Parathyroid adenoma (tissue), 2 donors: ENCODE results near the gene UFSP1.
A peak's percentile ranks its signal among the peaks of the same experiment; 100 is the strongest.

Experiments
- H2AFZ ChIP-seq: fragments of 300-600 bp; sonication (generic); one replicate; pipeline ENCODE4 v1.7.0; 2017; ENCODE audit warnings: antibody characterized with exemption, mild to moderate bottlenecking
- H3K27ac ChIP-seq: fragments of 300-600 bp; sonication (generic); one replicate; pipeline ENCODE4 v1.7.0; 2017
- H3K27me3 ChIP-seq: fragments of 300-600 bp; sonication (generic); one replicate; pipeline ENCODE4 v1.7.0; 2017; ENCODE audit warnings: low read length; ENCODE audit not compliant: control insufficient read depth, insufficient read depth
- H3K36me3 ChIP-seq: fragments of 300-600 bp; sonication (generic); one replicate; pipeline ENCODE4 v1.7.0; 2017; ENCODE audit warnings: low read length; ENCODE audit not compliant: control insufficient read depth, insufficient read depth
- H3K4me1 ChIP-seq: fragments of 300-600 bp; sonication (generic); one replicate; pipeline ENCODE4 v1.7.0; 2017; ENCODE audit warnings: control low read depth
- H3K4me2 ChIP-seq: fragments of 300-600 bp; sonication (generic); one replicate; pipeline ENCODE4 v1.7.0; 2017; ENCODE audit warnings: low read length
- H3K4me3 ChIP-seq: fragments of 300-600 bp; sonication (generic); one replicate; pipeline ENCODE4 v1.7.0; 2017; ENCODE audit warnings: low read depth, low read length
- H3K79me2 ChIP-seq: fragments of 300-600 bp; sonication (generic); one replicate; pipeline ENCODE4 v1.7.0; 2017; ENCODE audit warnings: control low read depth
- H3K9ac ChIP-seq: fragments of 300-600 bp; sonication (generic); one replicate; pipeline ENCODE4 v1.7.0; 2017; ENCODE audit warnings: mild to moderate bottlenecking
- H3K9me3 ChIP-seq: fragments of 300-600 bp; sonication (generic); one replicate; pipeline ENCODE4 v1.7.0; 2017; ENCODE audit warnings: low read length; ENCODE audit not compliant: control insufficient read depth
- TF ChIP-seq, protein P1 (sequence below): fragments of 300-600 bp; sonication (generic); IDR thresholded peaks from one replicate; pipeline ENCODE4 v1.7.0; 2017; ENCODE audit warnings: antibody characterized with exemption, mild to moderate bottlenecking
- donor health status: primary hyperparathyroidism.

Gene UFSP1

DNA sequence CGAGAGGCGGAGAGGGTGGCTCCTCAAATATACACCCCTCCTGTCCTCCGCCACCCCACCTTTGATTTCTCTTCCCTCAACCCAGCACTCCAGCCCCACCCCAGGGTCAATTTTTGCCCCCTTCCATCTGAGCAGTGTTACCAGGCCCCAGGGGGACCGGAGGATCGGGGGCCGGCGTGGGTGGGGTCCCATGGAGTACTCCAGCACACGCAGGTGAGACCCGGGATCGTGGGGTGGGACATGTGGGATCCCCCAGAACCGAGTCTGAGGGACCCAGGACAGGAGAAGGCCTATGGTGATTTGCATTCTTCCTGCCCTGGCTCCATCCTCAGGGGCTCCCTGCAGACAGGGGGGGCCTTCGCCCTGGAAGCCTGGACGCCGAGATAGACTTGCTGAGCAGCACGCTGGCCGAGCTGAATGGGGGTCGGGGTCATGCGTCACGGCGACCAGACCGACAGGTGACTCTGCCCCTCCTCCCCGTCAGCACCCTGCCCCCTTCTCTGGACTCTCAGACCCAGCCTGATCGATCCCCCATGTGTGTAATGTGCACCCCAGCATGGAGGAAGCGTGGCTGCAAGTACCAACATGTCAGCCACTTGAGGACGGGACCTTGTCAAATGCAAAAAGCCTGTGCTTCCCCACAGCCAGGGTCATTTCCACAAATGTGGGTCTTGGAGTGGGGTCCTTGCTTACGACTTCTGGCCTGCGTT lies 21.6 kb downstream of the UFSP1 start:
- H3K4me1 ChIP-seq, result peaks cover 15% of the 10 kb centered on the region
- H2AFZ ChIP-seq, result peak overlapping the region; percentile 90
- H3K36me3 ChIP-seq, result no peaks in the 10 kb centered on the region
- TF ChIP-seq, protein P1, sequence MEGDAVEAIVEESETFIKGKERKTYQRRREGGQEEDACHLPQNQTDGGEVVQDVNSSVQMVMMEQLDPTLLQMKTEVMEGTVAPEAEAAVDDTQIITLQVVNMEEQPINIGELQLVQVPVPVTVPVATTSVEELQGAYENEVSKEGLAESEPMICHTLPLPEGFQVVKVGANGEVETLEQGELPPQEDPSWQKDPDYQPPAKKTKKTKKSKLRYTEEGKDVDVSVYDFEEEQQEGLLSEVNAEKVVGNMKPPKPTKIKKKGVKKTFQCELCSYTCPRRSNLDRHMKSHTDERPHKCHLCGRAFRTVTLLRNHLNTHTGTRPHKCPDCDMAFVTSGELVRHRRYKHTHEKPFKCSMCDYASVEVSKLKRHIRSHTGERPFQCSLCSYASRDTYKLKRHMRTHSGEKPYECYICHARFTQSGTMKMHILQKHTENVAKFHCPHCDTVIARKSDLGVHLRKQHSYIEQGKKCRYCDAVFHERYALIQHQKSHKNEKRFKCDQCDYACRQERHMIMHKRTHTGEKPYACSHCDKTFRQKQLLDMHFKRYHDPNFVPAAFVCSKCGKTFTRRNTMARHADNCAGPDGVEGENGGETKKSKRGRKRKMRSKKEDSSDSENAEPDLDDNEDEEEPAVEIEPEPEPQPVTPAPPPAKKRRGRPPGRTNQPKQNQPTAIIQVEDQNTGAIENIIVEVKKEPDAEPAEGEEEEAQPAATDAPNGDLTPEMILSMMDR, result no peak
- H3K4me2 ChIP-seq, result peak overlapping the region; percentile 95
- H3K9me3 ChIP-seq, result no peaks in the 10 kb centered on the region
- H3K79me2 ChIP-seq, result peaks cover 4% of the 10 kb centered on the region
- H3K27ac ChIP-seq, result peak overlapping the region; percentile 91
- H3K9ac ChIP-seq, result peak overlapping the region; percentile 94
- H3K4me3 ChIP-seq, result peak overlapping the region; percentile 99
- H3K27me3 ChIP-seq, result no peaks in the 10 kb centered on the region

DNA sequence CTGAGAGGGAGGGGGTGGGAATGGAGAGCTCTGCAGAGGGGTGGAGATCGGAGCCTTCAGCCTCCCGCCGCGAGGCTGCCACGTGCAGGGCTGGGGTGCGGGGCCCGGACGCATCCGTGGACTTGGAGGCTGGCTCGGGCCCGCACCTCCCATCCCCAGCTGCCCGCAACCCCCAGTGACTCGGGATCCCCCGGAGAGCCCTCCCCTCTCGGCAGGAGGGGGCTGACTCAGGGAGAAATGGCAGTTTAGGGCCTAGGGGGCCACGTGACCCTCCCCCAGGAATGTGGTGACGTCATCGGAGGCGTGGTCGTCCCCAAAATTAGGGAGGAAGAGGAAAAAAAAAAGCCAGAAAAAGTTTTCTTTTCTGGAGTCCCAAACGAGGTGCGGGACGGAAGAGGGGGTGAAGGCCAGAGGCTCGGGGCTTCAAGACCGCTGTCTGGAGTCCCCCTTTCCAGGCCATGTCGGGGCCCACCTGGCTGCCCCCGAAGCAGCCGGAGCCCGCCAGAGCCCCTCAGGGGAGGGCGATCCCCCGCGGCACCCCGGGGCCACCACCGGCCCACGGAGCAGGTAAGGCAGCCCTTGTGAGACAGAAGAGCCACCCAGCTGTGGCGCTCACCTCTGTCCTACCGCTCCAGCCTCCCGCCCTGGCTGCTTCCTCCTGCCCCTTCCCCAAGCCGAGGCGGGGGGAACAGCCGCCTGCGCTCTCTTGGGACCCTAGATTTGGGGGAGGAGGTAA lies 22.3 kb downstream of the UFSP1 start, which contains the start of gene TRIP6:
Gene TRIP6 (plus strand): TSS at position 348 of the 736 bp plus-strand sequence. CDS start 111 bp downstream, at position 459.
- peak within 1 kb of the TSS; percentile 91 for H3K27ac ChIP-seq
- H3K4me2 ChIP-seq, result peak within 1 kb of the TSS; percentile 95
- H3K9me3 ChIP-seq, result no peaks in the 10 kb centered on the region
- TF ChIP-seq, protein P1, result no peak
- H3K27me3 ChIP-seq, result no peaks in the 10 kb centered on the region
- peaks cover 15% of the 10 kb centered on the region for H3K4me1 ChIP-seq
- peak within 1 kb of the TSS; percentile 94 for H3K9ac ChIP-seq
- H3K36me3 ChIP-seq, result no peaks in the 10 kb centered on the region
- peaks cover 4% of the 10 kb centered on the region for H3K79me2 ChIP-seq
- H3K4me3 ChIP-seq, result peak within 1 kb of the TSS; percentile 99
- peak within 1 kb of the TSS; percentile 90 for H2AFZ ChIP-seq

DNA sequence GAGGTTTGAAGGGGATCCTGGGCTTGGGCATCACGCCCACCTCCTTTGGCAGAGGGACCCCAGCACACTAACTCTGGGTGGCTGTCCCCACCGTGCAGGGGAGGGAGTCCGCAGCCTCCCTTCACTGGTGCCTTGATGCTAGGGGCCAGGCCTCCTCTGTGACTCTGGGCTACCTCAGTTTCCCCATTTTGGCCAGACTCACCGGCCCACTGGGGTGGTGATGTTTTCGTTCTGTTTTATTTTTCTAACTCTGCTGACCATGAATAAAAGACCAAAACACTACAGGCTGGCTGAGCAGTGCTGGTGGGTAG lies 22.8 kb downstream of the UFSP1 start:
- H3K9ac ChIP-seq, result no peak overlapping the region
- H3K79me2 ChIP-seq, result peaks cover 4% of the 10 kb centered on the region
- H3K4me3 ChIP-seq, result peak overlapping the region; percentile 99
- peaks cover 15% of the 10 kb centered on the region for H3K4me1 ChIP-seq
- TF ChIP-seq, protein P1, result no peak
- H2AFZ ChIP-seq, result peak overlapping the region; percentile 90
- H3K36me3 ChIP-seq, result no peaks in the 10 kb centered on the region
- no peaks in the 10 kb centered on the region for H3K27me3 ChIP-seq
- peak overlapping the region; percentile 91 for H3K27ac ChIP-seq
- no peaks in the 10 kb centered on the region for H3K9me3 ChIP-seq
- peak overlapping the region; percentile 95 for H3K4me2 ChIP-seq

DNA sequence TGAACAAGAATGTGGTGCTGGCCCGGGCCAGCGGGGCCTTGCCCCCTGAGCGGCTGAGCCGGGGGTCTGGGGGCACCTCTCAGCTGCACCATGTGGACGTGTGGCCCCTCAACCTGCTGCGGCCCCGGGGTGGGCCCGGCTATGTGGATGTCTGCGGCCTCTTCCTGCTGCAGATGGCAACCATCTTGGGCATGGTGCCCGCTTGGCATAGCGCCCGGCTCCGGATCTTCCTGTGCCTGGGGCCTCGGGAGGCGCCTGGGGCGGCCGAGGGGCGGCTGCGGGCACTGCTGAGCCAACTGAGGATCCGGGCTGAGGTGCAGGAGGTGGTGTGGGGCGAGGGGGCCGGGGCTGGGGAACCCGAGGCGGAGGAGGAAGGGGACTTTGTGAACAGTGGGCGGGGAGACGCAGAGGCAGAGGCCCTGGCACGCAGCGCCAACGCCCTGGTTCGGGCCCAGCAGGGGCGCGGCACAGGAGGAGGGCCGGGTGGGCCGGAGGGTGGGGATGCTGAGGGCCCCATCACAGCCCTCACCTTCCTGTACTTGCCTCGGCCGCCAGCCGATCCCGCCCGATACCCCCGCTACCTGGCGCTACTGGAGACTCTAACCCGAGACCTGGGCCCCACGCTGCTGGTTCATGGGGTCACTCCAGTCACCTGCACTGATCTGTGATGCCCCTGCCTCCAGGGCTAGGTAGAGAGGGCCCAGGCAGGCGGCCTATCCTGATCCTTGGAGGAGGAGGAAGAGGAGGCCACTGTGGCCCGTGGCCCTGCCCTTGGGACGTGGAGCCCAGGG lies 23.4 kb downstream of the UFSP1 start:
- Histone ChIP-seq H3K27ac (peak overlapping the region; percentile 91), H3K9me3 (no peaks in the 10 kb centered on the region), H3K4me2 (peak overlapping the region; percentile 95), H2AFZ (peak overlapping the region; percentile 90), H3K36me3 (no peaks in the 10 kb centered on the region), H3K27me3 (no peaks in the 10 kb centered on the region), H3K79me2 (peaks cover 4% of the 10 kb centered on the region), H3K9ac (no peak overlapping the region), H3K4me1 (peaks cover 15% of the 10 kb centered on the region), H3K4me3 (peak overlapping the region; percentile 99)
- TF ChIP-seq, protein P1, result no peak
